Activated CD8-positive, alpha-beta memory T cell treated with anti-CD3 and anti-CD28 coated beads for 48 hours (primary cell): ENCODE measurements around the gene LIPT1.
"Not testable (repeated sequence)": the region's sequence is repeated elsewhere in the genome, so short reads cannot be mapped to it uniquely, and the experiment has no call there.

Source experiments
- DNase-seq, 3 experiments: peaks; one replicate each; pipeline ENCODE4 v3.0.0-alpha.2; 2020; ENCODE audit warnings: low read depth in 2 of 3, low spot score in 2 of 3

LIPT1 gene

DNA sequence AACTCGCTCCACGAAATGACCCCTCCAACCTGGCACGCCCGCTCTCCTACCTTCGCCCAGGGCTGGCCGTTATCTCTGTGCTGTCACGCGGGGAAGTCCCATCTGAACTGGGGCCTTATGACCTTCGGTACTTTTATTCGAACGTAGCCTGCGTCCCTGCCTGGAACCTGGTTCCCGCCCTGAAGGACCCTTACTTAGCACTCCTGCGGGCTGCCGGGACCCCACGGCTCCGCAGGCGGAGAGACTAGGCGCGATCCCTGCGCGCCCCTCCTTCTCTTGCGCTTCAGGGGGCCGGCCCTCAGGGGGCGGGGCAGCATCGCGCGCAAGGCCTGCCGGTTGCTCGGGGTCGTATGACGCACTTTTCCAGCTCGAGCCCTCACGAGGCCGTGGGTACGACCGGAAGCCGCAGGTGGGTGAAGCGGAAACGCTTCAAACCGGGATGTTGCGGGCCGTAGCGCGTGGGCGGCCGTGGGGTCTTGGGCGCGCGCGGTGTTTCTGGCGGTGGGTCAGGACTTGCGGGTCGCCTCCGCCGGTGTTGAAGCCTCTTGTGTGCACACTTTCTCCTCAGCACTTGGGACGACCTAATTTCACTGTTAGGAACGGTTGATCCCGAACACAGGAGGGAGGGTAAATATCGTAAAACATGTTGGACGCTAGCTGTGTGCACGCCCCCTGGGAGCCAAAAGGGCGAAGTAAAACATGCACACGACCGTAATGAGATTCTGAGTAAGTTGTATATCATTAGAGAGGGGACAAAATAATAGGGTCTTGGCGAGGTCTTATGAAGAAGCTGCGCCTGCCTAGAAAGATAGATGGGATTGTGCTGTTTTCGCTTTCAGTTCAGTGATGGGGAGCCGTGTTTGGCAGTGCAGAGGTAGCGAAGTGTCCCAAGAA, at the start of gene LIPT1, which contains the start of gene TSGA10:
LIPT1 (plus strand) TSS at position 325 of the 894 bp plus-strand sequence. CDS start 6,991 bp downstream, outside the sequence.
TSGA10 (minus strand) TSS at position 300 of the 894 bp plus-strand sequence. CDS start 45,503 bp downstream, outside the sequence.
- DNase-seq = peak; percentile 72 to 84 (median 82)

DNA sequence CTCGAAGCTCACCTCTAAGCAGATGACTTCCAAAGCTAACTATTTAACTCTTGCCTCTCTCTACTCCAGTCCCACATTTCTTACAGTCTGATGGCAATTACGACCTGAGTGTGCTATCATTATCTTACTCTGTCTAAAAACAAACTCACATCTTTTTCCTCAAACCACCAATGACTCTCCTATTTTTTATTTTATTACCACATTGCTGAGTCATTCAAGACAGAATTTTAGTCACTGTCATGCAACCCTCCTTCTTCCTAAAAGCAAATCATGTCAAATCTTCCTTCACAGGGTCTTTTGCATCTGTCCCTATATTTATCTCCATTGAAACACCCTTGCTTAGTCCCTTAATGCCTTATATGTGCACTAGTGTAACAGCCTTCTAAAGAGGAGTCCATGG, 47.9 kb upstream of the LIPT1 start:
- no peak for DNase-seq

DNA sequence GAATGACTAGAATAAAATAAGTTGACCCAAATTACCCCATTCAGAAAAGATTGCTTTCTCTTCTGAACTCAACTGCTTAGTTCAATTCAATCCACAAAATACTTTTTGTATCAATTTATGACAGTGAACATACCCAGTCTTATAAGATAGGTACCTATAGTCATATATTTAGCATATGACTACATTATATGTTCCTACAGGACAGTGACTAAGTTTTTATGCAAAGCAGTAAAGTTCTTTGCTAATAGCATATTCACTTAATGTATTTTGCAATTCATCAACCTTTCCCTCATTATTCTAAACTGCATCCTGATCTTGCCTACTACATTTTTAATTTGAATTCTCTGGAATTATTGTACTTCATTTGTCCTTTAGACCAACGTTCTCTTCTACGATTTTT, 43.5 kb upstream of the LIPT1 start:
- DNase-seq = no peak

DNA sequence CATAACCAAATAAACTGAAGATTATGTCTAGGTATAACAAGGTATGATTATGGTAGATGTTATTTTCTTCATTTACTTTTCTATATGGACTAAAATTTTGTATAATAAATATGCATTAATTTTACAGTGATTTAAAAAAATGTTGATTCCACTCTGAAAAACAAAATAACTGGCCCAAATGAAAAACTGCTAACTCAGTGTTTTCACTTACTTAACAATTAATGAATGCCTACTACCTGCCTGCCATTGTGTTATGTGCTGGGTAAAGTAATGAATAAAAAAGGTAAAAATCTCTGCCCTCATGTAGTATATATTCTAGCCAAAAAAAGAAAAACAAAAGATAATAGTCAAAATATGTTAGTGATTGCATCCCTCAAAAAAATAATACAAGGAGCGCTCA, 42.8 kb upstream of the LIPT1 start:
- no peak for DNase-seq

DNA sequence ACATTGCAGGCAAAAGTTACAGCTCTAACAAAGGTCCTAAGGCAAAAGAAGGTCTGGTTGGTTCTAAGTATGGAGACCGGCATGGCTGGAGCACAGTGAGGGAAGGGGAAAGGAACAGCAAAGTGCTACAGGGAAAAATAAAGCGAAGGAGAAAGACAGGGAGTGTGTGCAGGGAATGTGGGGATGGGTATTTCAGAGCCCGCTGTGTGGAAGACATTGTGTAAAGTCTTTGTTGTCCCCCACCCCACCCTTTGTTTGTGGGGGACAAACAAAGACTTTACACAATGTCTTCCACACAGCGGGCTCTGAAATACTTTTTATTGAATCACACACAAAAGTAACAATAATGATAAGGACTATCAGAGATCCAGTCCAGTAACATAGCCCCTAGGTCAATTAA, 42.1 kb upstream of the LIPT1 start:
- no peak for DNase-seq

DNA sequence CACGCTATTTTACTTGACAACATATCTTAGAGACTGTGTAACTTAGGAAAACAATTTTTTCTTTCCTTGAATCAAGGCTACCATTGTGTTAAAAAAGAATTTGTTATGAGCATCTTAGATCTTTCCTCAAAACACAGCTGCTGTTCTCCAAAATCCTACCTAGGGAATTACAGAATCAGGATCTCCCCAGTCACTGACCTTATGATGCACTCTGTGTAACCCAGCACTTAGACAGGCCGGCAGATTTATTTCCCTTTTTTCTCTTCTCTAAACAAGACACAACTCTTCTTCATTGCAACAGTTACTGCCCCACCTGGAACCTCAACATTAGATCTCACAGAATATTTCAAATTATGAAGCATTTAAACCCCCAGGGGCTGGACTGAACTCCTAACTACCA, 26.8 kb upstream of the LIPT1 start:
- no peak for DNase-seq

DNA sequence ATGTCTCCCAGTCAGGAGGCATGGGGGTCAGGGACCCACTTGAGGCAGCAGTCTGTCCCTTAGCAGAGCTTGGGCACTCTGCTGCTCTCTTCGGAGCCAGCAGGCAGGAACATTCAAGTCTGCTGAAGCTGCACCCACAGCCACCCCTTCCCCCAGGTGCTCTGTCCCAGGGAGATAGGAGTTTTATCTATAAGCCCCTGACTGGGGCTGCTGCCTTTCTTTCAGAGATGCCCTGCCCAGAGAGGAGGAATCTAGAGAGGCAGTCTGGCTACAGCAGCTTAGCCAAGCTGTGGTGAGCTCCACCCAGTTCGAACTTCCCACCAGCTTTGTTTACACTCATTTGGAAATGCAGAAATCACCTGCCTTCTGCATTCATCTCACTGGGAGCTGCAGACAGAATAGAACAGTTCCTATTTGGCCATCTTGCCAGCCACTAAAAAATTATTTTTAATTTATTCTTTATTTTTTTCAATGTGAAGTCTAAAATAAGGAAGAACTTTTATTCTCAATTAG, 19.7 kb upstream of the LIPT1 start:
- not testable (repeated sequence) for DNase-seq

DNA sequence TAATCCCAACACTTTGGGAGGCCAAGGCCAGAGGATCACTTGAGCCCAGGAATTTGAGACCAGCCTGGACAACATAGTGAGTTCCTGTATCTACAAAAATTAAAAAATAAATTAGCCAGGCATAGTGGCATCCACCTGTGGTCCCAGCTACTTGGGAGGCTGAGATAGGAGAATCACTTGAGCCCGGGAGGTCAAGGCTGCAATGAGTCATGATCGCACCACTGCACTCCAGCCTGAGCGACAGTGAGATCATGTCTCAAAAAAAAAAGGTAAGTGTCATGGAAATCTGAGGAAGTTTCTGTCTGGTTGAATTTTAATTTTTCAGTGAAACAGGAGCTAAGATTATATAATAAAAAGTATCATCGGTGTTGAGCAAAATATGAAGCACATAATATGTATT, 15.8 kb upstream of the LIPT1 start:
- no peak for DNase-seq

DNA sequence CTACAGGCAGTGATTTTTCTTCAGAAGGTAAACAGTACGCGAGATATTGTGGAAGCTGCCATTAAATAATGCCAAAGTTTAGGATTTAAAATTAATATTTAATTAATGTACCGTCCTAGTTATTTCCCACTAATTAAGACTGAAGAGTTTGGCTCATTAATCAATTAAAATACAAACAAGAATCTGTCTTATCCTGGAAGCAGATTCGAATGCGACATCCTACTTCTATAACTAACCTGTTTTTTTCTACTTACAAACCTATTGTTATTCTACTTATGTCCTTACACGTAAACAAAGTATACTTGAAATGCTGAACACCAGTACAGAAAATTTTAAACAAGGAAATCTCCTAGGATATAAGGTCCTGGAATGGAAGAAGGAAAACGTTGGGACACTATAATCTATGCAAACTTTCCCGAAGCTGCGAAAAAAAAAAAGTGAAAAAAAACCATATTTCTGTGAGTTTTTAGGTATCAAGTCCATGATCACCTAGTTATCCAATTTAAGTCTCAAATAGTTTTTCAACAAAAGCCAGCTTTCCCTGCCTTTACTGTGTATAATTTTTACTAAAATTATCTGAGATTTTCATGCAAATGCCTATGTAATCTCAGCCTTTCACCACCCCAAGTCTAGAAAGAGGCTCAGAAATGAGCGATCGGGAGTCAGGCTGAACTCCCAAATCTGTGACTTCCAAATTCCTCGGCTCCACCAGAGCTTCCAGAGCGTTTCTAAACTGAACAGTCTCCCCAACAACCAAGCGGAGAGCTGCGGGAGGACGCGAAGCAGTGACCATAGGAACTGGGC, 14.5 kb upstream of the LIPT1 start:
- no peak for DNase-seq

DNA sequence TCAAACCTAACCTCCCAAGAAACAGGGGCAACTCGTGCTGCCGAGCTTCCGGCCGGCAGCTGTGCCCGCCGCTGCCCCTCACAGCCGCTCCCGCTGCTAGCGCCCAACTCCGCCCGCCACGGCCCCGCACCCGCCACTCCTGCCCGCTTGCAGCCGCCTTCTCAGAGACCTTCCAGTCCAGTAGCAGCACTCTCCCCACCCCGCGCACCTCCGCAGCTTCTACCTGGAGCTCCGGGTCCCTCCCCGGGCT, 14.0 kb upstream of the LIPT1 start:
- DNase-seq = no peak

DNA sequence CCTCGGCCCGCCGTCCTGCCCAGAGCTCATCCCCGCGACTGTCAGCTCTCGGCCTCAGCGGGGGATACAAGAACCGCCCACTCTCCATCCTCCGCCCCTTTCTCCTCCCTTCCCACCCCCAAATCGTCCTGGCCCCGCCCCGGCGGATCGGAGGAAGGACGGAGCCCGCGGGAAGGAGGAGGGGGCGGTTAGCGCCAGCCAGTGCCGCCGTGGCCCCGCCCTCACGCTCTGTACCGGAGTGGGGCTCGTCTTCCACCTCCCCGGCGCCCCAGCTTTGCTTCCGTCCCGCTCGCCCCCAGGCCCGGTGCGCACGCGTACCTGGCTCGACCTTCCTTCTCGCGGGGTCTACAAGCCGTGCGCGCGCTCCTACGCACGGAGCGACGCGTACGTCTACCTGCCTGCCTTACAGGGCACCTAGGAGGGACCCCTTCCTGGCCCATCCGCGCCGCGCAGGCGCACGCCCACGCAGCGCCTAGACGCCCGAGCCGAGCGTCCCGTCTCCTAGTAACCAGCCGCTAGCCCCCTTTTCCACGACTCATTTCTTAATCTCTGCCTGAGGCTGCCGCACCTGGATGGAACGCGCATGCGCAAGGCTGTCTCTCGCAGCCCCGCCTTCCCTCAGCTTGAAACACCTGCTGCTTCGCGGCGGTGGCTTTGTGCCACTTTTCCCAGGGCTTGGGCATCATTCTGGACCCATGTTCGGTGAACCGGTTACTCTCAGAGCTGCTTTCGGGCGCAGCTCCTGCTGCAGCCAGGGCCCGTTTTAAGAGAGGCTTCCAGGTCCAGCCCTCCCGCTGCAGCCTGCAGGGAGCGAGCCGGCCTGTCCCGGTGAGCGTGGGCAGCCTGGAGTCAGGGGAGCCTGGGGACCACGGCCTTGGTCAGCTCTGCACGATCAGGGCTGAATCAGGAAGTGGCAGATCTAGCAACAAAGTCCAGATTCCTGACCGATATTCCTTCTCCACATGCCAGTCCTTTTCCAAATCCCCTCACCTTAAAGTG, 13.4 kb upstream of the LIPT1 start, which contains the start of gene C2orf15:
C2orf15 (plus strand) TSS at position 598 of the 999 bp plus-strand sequence. CDS start 8,852 bp downstream, outside the sequence.
- peak; percentile 88 to 95 (median 89) for DNase-seq

DNA sequence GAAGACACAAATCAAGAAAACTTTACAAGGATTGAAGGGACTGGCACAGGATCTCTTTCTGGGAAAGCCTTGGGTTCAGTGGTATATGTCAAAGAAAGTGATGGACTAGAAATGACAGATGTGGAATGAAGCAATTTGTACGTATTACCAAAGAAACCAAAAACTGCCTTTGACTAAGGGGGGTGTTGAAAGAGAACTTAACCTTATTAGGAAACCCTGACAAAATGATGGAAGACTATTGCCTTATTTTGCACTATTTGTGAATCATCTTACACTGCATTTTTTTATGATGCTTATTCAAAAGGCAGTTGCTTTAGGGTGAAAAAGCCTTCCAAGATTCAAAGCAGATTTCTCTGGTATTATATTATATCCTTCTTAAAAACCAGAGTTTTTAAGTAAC, 4.1 kb upstream of the LIPT1 start:
- no peak for DNase-seq

DNA sequence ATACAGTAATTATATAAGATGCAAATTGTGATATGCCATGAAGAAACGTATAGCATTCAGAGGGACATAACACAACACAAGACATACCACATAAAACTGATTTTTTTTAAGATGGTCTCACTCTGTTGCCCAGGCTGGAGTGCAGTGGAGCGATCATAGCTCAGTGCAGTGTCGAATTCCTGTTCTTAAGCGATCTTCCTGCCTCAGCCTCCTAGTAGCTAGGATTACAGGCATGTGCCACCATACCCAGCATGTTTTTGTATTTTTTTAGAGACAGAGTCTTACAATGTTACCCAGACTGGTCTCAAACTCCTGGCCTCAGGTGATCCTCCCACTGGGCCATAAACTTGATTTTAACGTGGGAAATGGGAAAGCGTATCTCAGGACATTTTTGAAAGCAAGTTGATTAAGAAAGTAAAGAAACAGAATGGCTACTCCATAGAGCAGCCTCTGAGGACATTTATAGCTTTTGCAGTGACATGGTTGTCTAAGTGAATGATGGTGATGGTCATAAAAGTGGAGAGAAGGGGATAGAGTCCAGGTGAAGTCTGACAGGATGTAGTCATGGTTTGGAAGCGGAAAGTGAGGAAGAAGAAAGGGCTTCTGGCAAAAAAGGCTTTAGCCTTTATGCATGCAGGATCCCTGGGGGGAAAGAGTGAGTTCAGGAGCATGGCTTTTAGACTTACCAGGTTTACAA, 2.4 kb upstream of the LIPT1 start:
- no peak for DNase-seq

DNA sequence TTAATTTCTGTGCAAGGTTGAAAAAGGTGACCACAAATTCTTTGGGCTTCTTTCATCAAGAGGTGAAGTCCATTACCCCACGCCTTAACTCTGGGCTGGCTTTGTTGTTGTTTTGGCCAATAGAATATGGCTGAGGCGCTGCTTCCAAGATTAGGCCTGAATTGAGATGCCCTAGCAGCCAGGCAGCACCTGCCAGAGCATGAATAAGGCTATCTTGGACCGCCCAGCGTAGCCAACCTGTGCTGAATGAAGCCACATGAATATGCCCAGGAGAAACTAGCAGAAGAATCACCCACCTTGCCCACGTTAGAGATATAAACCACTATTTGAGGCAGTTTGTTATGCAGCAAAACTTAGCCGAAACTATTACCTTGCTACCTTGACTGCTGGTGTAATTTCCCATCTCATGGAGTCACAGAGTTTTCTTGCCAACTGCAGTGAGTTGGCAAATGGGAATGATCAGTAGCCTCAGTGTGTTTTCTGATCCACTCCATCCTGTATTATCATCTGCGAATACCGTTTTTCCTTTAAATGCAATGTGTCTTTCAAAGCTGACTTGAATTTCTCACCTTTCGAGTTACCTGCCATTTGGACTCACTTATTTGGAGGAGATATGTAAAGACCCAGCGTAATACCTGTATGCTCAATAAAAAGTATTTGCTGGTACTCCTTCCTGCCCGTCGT, 704 bp upstream of the LIPT1 start:
- no peak for DNase-seq

DNA sequence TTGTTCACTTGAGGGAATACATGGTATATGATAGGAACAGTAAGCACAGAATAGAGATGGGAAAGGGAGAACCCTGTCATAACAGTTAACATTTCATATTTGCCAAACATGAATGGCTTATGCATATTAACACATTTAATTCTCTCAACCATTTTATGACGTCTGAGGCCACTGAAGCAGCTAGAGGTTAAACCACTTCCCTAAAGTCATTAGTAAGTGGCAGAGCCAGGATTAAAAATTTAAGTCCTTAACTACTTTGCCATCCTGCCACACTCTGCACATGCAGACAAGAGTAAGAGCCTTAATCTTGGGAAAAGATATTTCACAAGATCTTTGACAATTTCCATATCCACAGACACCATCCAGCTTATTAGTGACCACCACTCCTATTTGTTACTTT, 2.1 kb downstream of the LIPT1 start:
- DNase-seq = no peak

DNA sequence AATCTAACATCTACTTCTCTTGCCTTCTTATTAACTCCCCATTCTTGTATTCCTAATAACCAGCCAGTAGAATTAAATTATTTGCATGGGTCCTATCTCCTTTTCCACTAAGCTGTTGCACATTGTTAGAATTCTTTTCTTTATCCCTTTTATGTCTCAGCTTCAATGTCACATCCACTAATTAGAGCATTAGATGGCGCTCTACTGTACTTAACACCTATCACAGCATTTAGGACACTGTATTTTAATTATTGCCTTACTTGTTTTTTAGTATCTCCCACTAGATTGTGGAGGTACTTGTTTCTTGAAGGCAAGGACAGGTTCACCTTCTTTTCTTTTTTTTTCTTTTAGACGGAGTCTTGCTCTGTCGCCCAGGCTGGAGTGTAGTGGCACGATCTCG, 3.8 kb downstream of the LIPT1 start:
- DNase-seq = no peak

DNA sequence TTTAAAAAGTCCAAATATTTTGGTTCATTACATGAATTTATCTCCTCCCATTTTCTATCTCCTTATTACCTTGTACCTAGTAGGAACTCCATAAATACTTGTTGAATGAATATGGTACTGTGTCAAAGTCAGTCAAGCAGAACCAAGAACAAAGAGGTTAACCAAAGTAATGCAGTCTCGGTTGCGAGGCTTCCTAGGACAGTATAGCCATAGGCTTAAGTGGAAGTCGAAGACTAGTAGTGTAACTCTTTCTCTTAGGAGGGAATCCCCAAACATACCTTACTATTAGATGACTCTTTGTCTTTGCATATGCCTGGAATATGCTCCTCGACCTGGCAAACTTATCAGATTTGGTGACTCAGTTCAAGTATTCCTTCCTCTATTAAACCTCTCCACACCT, 4.8 kb downstream of the LIPT1 start:
- no peak for DNase-seq

DNA sequence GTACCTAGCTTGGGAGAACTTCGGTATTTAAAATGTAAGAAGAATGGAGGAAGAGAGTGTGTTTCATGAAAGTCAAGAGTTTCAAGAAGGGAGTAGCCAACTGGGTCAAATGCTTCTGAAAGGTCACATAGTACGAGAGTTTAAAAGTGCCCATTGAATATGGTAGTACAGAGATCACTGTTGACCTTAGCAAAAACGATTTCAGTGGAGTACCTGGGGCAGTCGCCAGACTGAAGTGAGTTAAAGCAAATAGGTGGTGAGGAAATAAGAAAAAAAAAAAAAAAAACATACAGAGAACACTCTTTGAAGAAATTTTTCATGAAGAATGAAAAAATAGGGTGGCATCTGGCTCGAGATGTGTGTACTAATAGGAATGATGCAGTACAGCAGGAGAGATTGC, 11.5 kb downstream of the LIPT1 start:
- DNase-seq = no peak

DNA sequence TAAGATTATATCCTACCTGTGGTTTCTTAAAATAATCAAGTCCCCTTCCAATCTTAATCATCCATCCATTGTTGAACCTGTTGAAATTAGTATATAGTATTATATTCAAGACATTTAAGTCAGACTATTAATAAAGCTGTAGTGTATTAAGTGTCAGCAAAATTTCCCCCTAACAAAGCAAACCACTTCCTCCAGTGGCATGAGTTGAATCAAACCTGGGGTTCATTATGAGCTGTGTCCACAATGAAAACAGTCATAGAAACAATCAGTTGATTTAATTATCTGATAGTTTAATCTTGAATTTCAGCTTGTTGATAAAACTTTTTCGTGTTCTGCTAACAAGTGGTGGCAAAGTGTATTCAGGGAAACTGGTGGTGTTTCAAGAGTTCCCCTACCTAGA, 14.8 kb downstream of the LIPT1 start:
- no peak for DNase-seq
